ENCODE data around the gene CRY1. TPM values are rescaled to one million over a fixed set of nuclear protein-coding genes. Genes with fewer than 3 reads are reported as not detected.
"Not testable (repeated sequence)": the region's sequence is repeated elsewhere in the genome, so short reads cannot be mapped to it uniquely, and the experiment has no call there.

Gene CRY1
- total and polyA plus RNA-seq, 2 of the 4 experiments (the other 2 are of a cell fraction) = 5.9 to 9.9 TPM

GRCh38 chr12:107002665-107003064 is 90.7 kb downstream of the CRY1 start:
- H3K4me2 ChIP-seq (ENCODE audit: low read depth, low read length); dilution Hi-C loops (cut with HindIII; ENCODE audit: low sequenced_read_pairs, unreplicated experiment); BruUV-seq (replicated peaks); H4K20me1 ChIP-seq (ENCODE audit: insufficient read depth, low read length); H2BK15ac ChIP-seq (ENCODE audit: low read depth, low read length); H3K4me1 ChIP-seq (ENCODE audit: control insufficient read depth, insufficient read depth, low read length); H3K4ac ChIP-seq (ENCODE audit: low read depth, low read length); H3K18ac ChIP-seq (ENCODE audit: low read depth, low read length); H2AK5ac ChIP-seq (ENCODE audit: low read depth, low read length); H2BK5ac ChIP-seq (ENCODE audit: low read depth, low read length, poor library complexity, severe bottlenecking); H2AFZ ChIP-seq (replicated peaks; ENCODE audit: low read length, poor library complexity); H2AK9ac ChIP-seq (replicated peaks; ENCODE audit: low read depth, low read length, poor library complexity); H3K36me3 ChIP-seq (ENCODE audit: control insufficient read depth, insufficient read depth, low read length); H3K9ac ChIP-seq (ENCODE audit: low read depth, low read length); ATAC-seq (ENCODE audit: low read depth); H3K9me1 ChIP-seq (ENCODE audit: insufficient read depth, low read length); in situ Hi-C loops (cut with MboI; ENCODE audit: low sequenced_read_pairs); H3K23ac ChIP-seq (ENCODE audit: low read depth, low read length); H4K91ac ChIP-seq (ENCODE audit: insufficient read depth, low read depth, low read length); H2BK120ac ChIP-seq (ENCODE audit: low read depth, low read length); CTCF ChIA-PET; H3K56ac ChIP-seq (ENCODE audit: extremely low read depth, insufficient read depth, low read length); POLR2A ChIA-PET (ENCODE audit: unreplicated experiment); H2BK20ac ChIP-seq (ENCODE audit: low read depth, low read length); H3K14ac ChIP-seq (replicated peaks; ENCODE audit: low read depth, low read length); H3K4me3 ChIP-seq (ENCODE audit: insufficient read depth, low read depth, low read length); intact Hi-C loops (cut with micrococcal nuclease); DNase-seq; H4K8ac ChIP-seq (ENCODE audit: low read depth in 2 of 2, low read length in 2 of 2); H3K27ac ChIP-seq (ENCODE audit: insufficient read depth, low read length); H3K9me3 ChIP-seq (ENCODE audit: control insufficient read depth, insufficient read depth, low read length); H3K27me3 ChIP-seq (ENCODE audit: control insufficient read depth, insufficient read depth, low read length); H4K5ac ChIP-seq (ENCODE audit: low read depth, low read length); H3K79me1 ChIP-seq (ENCODE audit: low read depth in 1 of 2, low read length in 2 of 2): not testable (repeated sequence)
- WGBS, 2 experiments (ENCODE audit: extremely low coverage in 2 of 2, insufficient read length in 1 of 2) = 100% methylated on average over 1 of the region's 4 CpGs; no CpG with 5 or more reads in 1 of the 2 experiments

Measured in IMR-90 (cell line).